DMS153 (cell line): ENCODE data around the gene RBM20.
"Not testable (repeated sequence)": the region's sequence is repeated elsewhere in the genome, so short reads cannot be mapped to it uniquely, and the experiment has no call there.

Source experiments
- DNase-seq: peaks from one replicate; lab custom pipeline; 2025; lab: John Stamatoyannopoulos, UW

The RBM20 gene

GRCh38 chr10:110853921-110854605 lies 209.9 kb downstream of the RBM20 start:
- DNase-seq, result no peak

- DNase-seq, result peak; percentile 95
These were observed 213.4 kb downstream of the RBM20 start for GRCh38 chr10:110857265-110858171.

GRCh38 chr10:110858297-110858934 lies 214.3 kb downstream of the RBM20 start:
- DNase-seq, result no peak

- no peak for DNase-seq
These were observed 215.3 kb downstream of the RBM20 start for GRCh38 chr10:110859206-110859972.

- DNase-seq, result no peak
These were observed 215.8 kb downstream of the RBM20 start for GRCh38 chr10:110859973-110860376.

- DNase-seq, result peak; percentile 34
These were observed 216.6 kb downstream of the RBM20 start for GRCh38 chr10:110860576-110861241.

DNA sequence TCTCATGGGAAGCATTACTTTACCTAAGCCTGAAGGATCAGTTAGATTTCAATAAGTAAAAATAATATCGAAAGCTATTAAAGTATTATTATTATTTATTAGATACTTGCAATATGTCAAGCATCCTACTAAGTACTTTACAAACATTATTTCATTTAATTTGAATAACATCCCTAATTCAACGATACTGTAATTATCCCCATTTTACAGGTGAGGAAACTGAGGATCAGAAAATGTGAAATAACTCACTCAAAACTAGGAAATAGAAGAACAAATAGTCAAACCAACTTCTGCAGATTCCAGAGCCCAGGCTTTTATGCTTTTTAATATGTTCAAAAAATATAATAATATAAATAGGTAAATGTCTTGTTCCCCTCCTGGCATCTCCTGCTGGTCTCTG lies 217.3 kb downstream of the RBM20 start:
- DNase-seq, result no peak

DNA sequence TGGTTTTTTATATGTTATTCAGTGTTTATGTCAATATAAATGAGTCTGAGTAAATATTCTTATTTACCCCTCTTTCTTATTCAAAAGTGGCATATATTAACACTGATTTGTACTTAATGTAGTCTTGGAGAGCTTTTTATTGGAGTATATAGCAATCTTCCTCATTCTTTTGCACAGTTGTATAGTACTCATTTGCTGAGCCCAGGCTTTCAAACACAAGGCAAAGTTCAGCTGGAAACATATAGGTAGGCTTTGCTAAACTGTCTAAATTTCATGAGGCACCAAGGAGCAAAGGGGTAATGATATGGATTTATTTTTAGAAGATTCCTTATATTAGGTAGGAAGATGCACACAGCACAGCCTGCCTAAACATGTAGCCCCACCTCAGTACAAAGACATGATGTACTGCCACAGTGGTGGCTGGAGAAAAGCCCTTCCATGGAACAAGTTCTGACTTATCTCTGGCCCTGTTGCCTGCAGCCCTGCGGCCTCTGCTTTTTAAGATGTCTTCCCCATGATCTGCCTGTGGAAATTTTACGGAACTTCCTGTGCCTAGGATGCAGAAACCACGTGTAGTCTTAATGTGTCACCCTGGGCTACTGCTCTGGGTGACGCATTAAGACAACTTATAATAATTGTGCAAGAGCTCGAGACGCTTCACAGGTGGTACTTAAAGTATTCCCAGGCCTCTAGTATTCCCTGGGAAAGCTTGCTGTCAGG lies 218.0 kb downstream of the RBM20 start:
- DNase-seq, result no peak

DNA sequence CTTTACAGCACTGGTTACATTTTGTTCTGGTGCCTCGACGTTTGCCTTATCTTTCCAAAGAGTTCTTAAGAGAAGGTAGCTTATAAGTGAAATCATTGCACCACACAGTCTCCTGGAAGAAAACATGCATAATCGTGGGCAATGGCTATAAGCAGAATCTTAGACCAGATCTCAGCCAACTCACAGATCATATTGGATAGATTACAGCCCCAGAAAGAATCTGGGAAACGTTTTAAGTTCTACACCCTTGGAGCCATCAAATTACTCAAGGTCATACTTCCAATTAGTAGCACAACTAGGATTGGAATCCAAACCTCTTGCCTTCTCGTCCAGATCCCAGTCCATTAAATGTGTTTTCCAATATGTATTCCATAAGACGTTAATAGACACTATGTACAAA lies 218.8 kb downstream of the RBM20 start:
- DNase-seq, result no peak

DNA sequence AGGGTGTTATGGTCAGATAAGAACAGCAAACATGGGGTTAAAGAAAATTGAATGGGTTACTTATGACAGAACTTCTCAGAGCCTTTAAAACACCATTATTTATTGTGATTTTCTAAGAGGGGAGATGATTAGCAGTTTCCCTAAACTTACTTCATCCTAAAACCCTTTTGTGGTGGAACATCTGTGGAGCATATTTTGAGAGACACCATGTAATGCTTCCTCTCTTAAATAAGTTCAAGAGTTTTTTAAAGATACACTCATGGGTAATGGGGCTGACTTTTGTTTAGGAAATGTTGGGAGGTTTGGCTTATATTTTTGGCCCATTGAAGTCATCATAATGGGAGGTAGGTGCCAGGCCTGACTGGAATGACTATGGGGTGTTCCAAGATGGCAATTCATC lies 219.2 kb downstream of the RBM20 start:
- DNase-seq, result no peak

DNA sequence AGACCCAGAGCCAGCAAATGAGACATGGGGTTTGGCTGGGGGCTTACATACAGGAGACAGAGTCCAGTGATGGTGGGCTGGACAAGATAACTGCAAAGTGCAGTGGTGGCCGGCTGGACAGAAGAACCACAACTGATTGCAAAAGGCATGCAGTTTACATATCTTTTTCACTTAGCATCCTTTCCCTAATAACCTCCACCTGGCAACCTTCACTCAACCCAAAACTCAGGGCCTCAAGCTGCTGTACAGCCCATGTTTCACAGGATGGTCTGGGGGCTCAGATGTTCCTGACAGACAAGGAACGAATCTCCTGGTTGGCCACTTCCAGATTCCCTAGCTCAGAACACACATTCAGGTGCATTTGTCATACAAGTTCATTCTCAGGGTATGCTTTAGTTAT lies 219.8 kb downstream of the RBM20 start:
- no peak for DNase-seq

GRCh38 chr10:110864662-110865140 lies 220.6 kb downstream of the RBM20 start:
- DNase-seq, result peak; percentile 56

DNA sequence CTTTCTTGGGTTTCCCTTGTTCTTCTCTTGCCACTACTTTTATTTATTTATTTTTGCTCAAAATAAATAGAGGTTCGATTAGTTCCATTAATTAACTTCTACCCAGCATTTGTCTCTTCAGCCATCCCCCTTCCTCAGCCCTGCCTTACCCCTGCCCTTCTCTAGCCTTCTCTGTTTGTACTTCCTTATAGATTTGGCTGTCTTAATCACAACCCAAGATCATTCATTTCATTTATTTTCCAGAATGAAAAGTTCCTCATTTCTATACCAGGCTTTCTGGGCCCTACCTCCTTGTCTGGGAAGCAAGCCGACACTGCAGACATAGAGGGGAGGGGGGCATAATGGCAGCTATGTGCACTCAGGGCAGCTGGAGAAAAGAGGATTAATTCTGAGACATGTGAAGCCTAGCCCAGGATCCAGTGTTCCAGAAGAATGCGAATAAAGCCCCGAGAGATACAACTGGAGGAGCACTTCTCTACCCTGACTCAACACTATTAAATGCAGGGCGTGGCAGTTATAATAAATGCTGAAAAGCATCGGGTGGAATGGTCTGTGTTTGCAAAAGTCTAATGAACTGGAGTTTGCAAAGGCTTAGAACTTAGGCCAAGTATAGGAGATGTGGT lies 221.2 kb downstream of the RBM20 start:
- no peak for DNase-seq

GRCh38 chr10:110865809-110866482 lies 221.8 kb downstream of the RBM20 start:
- no peak for DNase-seq

DNA sequence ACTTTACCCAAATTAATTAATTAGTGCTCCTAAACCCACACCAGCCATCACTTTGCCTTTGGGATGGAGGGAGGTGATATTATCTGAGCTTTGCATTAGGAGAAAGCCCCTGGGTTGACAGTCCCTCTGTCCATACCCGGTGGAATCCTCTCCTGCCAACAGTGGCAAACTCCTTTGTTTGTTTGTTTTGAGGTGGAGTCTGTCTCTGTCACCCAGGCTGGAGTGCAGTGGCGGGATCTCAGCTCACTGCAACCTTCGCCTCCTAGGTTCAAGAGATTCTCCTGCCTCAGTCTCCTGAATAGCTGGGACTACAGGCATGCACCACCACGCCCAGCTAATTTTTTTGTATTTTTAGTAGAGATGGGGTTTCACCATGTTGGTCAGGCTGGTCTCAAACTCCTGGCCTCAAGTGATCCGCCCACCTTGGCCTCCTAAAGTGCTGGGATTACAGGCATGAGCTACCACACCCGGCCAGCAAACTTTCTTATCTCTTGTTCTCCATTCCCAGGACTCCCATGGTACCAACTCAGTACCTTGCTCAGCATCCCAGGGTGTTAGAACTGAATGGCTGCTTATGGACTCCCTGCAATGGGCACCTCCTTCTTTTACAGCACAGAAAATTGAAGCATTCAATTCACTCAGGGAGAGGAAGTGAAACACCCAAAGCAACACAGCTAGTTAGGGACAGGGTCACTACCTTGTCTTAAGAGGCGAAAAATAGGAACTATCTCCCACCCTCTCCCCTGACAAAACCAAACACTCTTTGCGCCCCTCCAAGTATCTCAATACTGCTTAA lies 223.1 kb downstream of the RBM20 start:
- DNase-seq, result not testable (repeated sequence)

GRCh38 chr10:110867807-110868465 lies 223.8 kb downstream of the RBM20 start:
- DNase-seq, result no peak

DNA sequence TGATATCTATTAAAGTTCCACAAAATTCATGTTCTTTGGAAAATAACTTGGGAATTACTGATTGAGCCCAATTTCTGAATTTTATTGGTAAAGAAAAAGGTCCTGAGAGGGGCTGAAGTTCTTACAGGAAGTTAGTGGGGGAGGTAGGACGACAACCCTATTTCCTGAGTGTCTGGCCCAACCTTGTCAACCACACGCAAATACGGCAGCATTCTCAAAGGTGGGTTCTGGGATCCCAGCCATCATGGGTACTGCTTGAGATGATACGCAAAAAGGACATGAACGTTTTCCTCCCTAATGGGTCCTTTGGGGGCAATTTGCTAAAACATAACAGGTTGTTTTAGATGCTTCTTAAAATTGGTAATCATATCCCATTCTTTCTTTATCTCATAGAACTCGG lies 224.8 kb downstream of the RBM20 start:
- DNase-seq, result no peak

DNA sequence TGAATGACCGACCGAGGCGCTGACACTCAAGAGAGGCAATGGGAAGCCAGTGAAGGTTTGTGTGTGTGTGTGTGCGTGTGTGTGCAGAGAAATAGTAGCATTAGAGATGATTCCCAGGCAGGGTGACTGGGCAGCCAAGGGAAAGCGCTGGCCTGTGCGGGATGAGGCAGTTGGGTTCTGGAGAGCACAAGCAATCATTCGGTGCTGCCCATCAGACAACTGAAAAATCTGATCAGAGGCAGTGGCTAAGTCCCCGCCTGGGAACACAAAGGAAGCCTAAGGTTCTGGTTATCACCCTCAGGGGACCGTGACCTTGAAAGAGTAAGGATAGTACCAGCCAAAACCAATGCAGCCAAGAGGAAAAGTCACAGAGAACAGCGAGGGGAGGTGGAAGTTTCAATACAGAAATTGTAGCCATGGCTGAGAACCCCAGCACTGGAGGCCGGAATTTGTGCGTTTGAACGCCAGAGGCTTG lies 226.7 kb downstream of the RBM20 start:
- no peak for DNase-seq
